ENCODE data around the gene PICK1.

Gene PICK1

GRCh38 chr22:38120359-38121110 is 63.3 kb downstream of the PICK1 start:
- no peak for DNase-seq

DNA sequence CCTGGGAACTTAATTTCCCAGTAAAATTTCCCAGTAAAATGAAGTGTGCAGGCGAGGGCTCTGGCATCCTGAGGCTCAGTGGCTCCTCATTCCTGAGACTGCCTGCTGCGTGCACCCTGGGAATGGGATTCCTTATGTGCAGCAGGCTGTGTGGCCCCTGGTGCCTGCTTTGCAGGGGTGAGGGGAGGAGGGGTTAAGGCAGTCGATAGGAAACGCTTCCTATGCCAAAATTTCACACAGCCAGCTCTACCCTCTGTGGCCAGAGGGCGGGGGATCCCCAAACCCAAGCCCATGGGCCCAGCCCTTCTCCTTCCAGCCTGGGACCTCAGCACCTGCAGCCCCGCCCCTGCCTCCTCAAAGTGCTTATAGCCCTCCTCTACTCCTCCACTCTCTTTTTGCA is 65.4 kb downstream of the PICK1 start:
- no peak for DNase-seq

DNA sequence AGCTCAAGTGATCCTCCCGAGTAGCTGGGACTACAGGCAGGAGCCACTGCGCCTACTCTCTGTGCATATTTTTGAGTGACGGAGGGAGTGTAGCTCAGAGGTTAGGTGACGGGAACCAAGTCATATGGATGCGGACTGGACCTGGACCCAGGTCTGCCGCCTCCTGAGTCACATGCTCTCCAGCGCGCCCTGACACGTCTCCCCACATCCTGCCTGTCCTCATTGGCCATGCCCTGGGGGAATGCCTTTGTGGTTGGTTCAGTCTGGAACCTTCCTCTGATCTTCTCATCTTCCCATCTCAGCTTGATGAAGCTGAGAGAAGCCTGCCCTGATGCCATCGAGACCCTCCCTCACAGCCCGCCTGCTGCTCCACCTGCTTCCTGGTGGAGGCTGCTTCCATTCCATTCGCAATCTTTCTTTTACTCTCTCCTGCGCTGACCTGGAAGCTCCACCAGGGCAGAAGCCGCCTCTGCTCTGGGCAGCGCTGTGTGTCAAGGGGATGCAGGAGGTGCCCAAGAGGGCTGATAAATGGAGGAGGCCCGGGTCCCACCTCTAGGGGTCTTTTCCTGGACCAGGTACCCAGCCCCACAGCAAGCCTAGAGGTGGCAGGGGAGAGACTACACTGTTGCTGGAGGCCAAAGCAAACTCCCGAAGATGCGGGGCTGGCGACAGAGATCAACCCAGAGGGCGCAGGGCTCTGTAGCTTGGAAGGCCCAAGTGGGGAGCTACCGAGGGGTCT is 67.2 kb downstream of the PICK1 start:
- DNase-seq: no peak

- no peak for DNase-seq
Measured at GRCh38 chr22:38125038-38125610, 67.9 kb downstream of the PICK1 start.
